ENCODE measurements around the gene ZNF282. TPM values are rescaled to one million over a fixed set of nuclear protein-coding genes. Genes with fewer than 3 reads are reported as not detected.

ZNF282 gene
- 35.6 TPM for total RNA-seq

DNA sequence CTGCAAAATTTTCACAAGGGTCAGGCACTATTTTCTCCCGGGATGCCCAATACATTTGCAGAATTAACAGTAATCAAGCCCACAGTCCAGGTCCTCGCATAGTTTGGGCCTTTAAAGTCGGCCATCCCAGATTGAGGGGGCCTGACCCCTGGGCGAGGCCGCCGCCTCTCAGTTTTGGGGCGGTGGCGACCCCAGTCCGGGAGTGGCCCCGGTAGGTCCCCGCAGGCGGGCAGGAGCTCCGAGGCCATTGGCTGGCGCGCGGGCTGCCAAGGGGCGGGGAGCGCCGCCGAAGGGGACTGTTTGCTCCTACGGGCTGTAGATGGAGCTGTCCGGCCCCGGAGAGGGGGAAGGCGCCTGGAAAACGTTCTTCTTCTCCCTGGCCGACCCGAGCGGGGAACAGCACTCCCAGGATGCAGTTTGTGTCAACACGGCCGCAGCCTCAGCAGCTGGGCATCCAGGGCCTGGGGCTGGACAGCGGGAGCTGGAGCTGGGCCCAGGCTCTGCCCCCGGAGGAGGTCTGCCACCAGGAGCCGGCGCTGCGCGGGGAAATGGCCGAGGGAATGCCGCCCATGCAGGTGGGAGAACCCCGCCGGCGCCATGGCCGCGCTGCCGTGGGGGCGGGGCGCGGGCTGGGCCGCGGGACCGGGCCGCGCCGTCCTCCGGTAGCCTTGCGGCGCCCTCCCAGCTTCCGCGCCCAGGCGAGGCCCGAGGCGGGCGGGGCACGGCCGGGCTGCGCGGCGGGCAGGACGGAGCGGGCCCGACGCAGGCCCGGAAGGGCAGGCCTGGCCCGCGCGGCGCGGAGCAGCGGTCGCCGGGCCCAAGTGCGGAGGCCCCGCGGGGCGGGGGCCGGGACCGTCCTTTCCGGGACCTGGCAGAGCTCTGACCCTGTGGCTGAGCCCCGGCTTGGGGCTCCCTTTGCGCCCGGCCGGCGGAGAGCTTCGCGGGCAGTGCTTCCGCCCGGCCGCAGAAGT, at the start of gene ZNF282:
Gene ZNF282, plus strand, starts transcription at position 367 of the 971 bp plus-strand sequence. Its CDS starts 44 bp downstream, at position 411.

DNA sequence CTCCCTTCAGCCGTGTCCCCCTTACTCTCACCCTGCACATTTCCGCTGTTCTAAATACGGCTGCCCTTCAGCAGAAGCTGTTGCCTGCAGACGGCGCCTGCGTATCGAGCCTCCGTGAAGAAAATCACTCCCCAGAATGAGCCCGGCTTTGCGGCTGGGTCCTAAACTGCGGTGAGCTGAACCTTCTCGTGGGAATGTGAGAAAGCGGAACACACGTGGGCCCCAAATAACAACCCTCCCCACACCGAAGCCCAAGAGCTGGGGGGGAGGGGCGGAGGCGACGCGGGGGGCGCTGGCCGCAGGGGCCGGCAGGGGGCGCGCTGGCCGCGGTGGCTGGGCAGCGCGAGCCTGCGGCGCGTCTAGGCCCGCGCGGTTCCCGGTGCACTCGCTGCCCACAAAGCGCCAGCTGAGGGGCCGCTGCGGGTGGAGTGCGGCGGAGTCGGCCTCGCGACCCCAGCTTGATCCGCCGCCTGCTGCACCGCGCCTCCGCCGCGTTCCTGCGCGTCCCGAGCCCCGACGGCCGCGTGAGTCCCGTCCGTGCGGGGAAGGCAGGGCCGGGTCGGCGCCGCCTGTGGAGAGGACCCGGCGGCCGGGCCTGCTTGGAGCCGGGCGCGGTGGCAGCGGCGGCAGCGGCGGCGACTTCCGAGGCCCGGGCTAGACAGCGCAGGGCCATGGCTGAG, 48.1 kb upstream of the ZNF282 start, which contains the start of gene ZNF398:
Gene ZNF398, plus strand, starts transcription at position 382 of the 680 bp plus-strand sequence. Its CDS starts 290 bp downstream, at position 672.

DNA sequence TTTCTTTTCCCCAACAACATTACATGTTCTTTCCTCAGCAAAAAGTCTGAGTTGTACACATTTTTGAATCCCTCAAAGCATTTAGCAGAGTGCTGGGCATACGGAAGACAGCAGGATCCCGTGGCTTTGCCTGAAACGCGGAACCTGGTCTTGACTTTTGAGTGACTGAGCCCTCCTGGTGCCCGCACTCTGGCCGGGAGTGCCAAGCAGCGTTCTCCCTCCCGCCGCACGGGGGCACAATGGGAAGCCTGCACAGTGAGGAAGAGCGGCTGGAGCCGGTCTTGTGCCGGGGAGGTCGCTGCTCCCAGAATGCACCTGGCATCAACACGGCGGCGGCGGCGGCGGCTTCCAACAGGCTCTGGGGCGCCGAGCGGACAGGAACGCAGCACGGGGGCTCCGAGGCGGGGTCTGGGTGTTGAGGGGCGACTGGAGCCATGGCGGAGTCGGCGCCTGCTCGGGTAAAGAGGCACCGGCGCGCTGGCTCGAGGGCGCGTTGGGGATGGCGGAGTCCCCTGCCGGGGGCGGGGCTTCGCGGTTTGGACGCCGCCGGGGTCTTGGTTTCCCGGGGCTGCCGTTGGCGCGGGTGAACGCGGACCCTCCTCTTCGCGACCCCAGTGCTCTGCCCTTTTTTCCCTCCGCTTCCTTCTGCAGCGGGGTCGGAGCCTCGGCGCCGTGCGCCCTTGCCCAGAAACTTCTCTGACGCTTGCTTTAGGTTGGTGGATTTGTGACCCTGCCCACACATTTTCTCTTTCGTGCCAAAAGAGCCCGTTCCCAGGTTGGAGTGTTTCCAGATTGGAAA, 44.2 kb downstream of the ZNF282 start, which contains the start of gene ZNF212:
Gene ZNF212, plus strand, starts transcription at position 307 of the 799 bp plus-strand sequence. Its CDS starts 128 bp downstream, at position 435.

DNA sequence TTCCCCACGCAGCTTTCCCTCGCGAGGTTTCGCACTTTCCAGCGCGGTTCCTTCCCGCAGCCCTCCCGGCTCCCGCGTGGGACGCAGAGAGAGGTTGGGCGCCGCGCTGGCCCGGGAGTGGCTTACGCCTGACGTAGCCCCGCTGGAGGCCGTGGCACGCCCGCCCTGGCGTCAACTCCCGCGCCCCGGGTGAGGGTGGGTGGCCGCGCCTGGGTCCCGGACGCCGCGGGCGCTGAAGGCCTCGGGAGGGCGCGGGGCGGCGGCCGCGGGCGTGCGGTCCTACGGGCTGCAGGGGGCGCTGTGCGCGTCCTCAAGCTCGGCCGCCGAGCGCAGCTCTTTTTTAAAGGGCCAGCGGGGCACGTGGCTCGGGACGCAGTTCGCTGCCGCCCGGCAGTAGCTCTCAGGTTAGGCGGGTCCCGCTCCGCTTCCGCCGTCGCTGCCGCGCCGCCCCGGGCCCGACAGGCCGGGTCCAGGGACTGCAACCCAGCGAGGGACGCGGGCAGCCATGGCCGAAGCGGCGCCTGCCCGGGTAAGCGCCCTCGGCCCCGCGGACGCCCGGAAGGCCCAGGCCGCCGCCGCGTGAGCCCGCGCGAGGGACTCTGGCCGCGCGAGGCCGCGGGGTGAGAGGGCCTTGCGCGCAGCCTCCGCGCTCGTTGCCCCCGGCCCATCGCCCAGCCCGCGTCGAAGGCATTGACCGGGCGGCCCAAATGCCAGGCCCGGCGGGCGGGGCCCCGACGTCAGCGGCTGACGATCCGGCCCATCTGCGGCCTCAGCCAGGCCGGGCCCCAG, 66.7 kb downstream of the ZNF282 start, which contains the start of gene ZNF783:
Gene ZNF783, plus strand, starts transcription at position 368 of the 789 bp plus-strand sequence. Its CDS starts 138 bp downstream, at position 506.

Other genes with a start within 250 kb of the ZNF282 start
- gene PDIA4, start 167.0 kb upstream of the ZNF282 start, total RNA-seq = 104 TPM
- gene ZNF786, start 104.8 kb upstream of the ZNF282 start, total RNA-seq = 15.8 TPM
- 6.7 TPM for gene ZNF425, start 69.2 kb upstream of the ZNF282 start, total RNA-seq
- 30.3 TPM for gene ZNF398, start 48.1 kb upstream of the ZNF282 start, total RNA-seq
- 18.9 TPM for gene ZNF212, start 44.1 kb downstream of the ZNF282 start, total RNA-seq
- gene ZNF783, start 66.7 kb downstream of the ZNF282 start, total RNA-seq = 18.6 TPM

All from camera-type eye (tissue), 1 donor.